Measurements from ENCODE around the gene GSTA4.

The GSTA4 gene

DNA sequence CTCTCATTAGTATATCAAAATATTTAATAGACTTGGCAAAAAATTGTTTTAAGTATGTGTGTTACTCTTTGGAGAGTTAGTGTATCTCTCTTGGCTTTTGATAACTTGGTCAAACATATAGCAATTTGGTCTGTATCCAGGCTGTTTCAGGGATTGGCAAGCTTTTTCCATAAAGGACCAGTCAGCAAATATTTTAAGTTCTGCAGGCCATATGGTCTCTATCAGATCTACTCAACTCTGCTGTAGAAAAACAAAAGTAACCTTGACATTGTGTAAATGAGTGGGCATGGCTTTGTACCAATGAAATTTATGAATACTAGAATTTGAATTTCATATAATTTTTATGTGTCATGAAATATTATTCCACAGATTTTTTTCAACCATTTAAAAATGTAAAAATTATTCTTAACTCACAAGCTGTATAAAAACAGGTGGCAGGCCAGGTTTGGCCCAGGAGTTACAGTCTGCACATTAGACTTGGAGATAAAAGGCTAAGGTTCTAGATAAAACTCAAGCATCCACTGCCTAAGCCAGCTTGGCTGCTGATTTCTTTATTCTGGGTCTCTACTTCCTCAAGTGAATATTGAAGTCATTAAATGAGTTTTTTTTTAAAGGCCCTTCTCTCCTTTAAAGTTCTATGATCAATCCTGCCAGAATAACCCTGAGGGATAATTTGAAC lies 13.7 kb downstream of the GSTA4 start:
- TF ChIP-seq SUZ12 (IDR thresholded peaks at IDR 0.05) (no peak), HDGF (IDR thresholded peaks at IDR 0.05; ENCODE audit: borderline replicate concordance) (no peak), ZNF384 (IDR thresholded peaks at IDR 0.05) (no peak)
- ChIA-PET POLR2A (no interaction called here), CTCF (no interaction called here)
- DNase-seq (ENCODE audit: extremely low spot score), result no peak

DNA sequence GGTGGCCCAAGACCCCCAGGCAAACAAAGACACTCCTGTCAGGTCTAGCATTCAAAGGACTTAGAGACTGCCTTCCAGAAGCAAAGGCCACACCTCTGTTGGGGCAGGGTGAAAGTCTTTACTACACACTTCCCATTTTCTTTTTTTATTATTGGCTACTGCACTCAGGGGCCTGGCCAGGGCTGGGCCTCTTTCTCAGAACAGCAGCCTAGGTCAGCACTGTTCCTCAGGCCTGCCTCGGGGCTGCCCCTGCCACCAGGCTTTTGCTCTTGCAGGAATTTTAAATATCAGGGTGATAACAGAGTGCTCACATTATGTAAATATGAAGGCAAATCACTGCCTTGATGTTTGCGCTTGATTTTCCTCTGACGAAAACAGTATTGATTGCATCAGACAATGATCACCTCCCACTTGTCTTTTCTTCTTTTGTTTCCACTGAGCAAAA lies 18.5 kb downstream of the GSTA4 start:
- ChIA-PET POLR2A (no interaction called here), CTCF (no interaction called here)
- TF ChIP-seq BHLHE40 (IDR thresholded peaks at IDR 0.05; ENCODE audit: borderline replicate concordance) (no peak), L3MBTL2 (conservative IDR thresholded peaks at IDR 0.05) (no peak), ELF4 (IDR thresholded peaks at IDR 0.05) (no peak), FOXA1 (IDR thresholded peaks at IDR 0.05) (no peak), FOXM1 (IDR thresholded peaks at IDR 0.05; ENCODE audit: borderline replicate concordance) (no peak), ZNF384 (IDR thresholded peaks at IDR 0.05) (no peak), NFRKB (IDR thresholded peaks at IDR 0.05) (no peak), TARDBP (IDR thresholded peaks at IDR 0.05) (no peak), CTBP1 (IDR thresholded peaks at IDR 0.05; ENCODE audit: borderline replicate concordance) (no peak), HDGF (IDR thresholded peaks at IDR 0.05; ENCODE audit: borderline replicate concordance) (no peak), LEF1 (IDR thresholded peaks at IDR 0.05; ENCODE audit: borderline replicate concordance) (no peak), SP1 (IDR thresholded peaks at IDR 0.05) (no peak), ARNT (IDR thresholded peaks at IDR 0.05) (no peak), FOXK2 (IDR thresholded peaks at IDR 0.05) (no peak)
- TF ChIP-seq, protein P1, sequence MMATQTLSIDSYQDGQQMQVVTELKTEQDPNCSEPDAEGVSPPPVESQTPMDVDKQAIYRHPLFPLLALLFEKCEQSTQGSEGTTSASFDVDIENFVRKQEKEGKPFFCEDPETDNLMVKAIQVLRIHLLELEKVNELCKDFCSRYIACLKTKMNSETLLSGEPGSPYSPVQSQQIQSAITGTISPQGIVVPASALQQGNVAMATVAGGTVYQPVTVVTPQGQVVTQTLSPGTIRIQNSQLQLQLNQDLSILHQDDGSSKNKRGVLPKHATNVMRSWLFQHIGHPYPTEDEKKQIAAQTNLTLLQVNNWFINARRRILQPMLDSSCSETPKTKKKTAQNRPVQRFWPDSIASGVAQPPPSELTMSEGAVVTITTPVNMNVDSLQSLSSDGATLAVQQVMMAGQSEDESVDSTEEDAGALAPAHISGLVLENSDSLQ (IDR thresholded peaks at IDR 0.05), result no peak
- DNase-seq (ENCODE audit: extremely low spot score), result no peak

DNA sequence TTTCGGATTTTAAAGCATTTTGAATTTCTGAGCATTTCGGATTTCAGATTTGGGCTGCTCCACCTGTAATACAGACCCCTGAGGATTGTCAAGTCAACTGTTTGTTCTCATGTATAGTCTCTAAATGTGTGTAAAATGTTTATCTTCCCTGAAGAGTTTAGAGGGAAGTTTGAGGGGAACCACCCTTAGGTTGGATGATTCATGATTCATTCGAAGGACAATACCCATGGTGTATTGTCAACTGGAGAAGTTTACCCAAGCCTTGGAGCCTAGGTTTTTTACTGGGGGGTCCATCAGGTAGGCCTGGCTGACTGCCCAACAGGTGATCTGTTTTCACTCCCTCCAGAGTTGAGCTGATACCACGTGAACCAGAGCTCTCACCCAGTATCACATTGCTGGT lies 18.9 kb downstream of the GSTA4 start:
- TF ChIP-seq FOXK2 (IDR thresholded peaks at IDR 0.05) (no peak), SP1 (IDR thresholded peaks at IDR 0.05) (no peak), CTBP1 (IDR thresholded peaks at IDR 0.05; ENCODE audit: borderline replicate concordance) (no peak), BHLHE40 (IDR thresholded peaks at IDR 0.05; ENCODE audit: borderline replicate concordance) (no peak), ARNT (IDR thresholded peaks at IDR 0.05) (no peak), ELF4 (IDR thresholded peaks at IDR 0.05) (no peak), ZNF384 (IDR thresholded peaks at IDR 0.05) (no peak), FOXM1 (IDR thresholded peaks at IDR 0.05; ENCODE audit: borderline replicate concordance) (no peak), SUZ12 (IDR thresholded peaks at IDR 0.05) (no peak), L3MBTL2 (conservative IDR thresholded peaks at IDR 0.05) (no peak), LEF1 (IDR thresholded peaks at IDR 0.05; ENCODE audit: borderline replicate concordance) (no peak)
- TF ChIP-seq, protein P1 (IDR thresholded peaks at IDR 0.05), result no peak
- no peak for DNase-seq (ENCODE audit: extremely low spot score)
- CTCF ChIA-PET, result no interaction called here
- POLR2A ChIA-PET, result no interaction called here

DNA sequence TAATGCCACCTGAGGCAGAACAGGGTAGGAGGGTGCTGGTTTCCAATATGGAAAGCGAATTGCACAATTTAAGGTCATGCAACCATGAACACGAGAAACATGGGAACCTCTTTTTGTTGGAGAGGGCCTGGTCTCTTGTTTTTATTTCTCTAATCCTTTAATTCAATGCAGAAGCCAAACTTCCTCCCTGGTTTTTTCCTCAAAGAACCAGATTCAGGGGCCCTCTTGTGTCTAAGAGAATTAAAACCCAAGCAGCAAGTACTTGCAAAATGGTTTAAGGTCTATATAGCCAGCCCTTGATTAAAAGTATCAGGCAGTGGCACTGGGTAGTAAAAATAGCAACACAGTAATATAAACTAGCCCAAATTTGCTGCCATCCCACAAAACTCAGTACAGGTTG lies 19.5 kb downstream of the GSTA4 start:
- ChIA-PET POLR2A (no interaction called here), CTCF (no interaction called here)
- no peak for DNase-seq (ENCODE audit: extremely low spot score)
- TF ChIP-seq BHLHE40 (IDR thresholded peaks at IDR 0.05; ENCODE audit: borderline replicate concordance) (no peak), SUZ12 (IDR thresholded peaks at IDR 0.05) (no peak), FOXK2 (IDR thresholded peaks at IDR 0.05) (no peak), ARNT (IDR thresholded peaks at IDR 0.05) (no peak), LEF1 (IDR thresholded peaks at IDR 0.05; ENCODE audit: borderline replicate concordance) (no peak), FOXM1 (IDR thresholded peaks at IDR 0.05; ENCODE audit: borderline replicate concordance) (no peak), FOXA1 (IDR thresholded peaks at IDR 0.05) (no peak), TARDBP (IDR thresholded peaks at IDR 0.05) (no peak), ELF4 (IDR thresholded peaks at IDR 0.05) (no peak), NFRKB (IDR thresholded peaks at IDR 0.05) (no peak), ZNF384 (IDR thresholded peaks at IDR 0.05) (no peak), CTBP1 (IDR thresholded peaks at IDR 0.05; ENCODE audit: borderline replicate concordance) (no peak), HDGF (IDR thresholded peaks at IDR 0.05; ENCODE audit: borderline replicate concordance) (no peak), SP1 (IDR thresholded peaks at IDR 0.05) (no peak)
- TF ChIP-seq, protein P1 (IDR thresholded peaks at IDR 0.05), result no peak

DNA sequence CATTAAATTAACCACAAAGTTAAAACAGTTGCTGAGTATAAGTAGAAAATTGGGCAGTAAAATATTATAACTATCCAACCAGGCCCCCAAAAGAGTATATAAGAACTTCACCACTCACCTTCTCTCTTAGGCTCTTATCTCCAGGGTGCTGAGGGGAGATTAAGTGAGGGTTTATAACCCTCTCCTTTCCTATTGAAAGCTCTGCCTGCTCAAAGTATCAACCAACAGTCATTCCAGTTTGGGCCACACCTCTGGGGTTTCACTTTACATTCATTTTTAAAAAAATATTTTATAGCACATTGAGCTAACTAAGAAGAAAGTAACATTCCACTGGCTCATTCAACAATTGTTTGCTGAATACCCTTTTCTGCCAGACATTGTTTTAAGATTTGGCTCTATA lies 22.1 kb downstream of the GSTA4 start:
- TF ChIP-seq TARDBP (IDR thresholded peaks at IDR 0.05), result no peak
- ChIA-PET POLR2A (no interaction called here), CTCF (no interaction called here)
- DNase-seq (ENCODE audit: extremely low spot score), result no peak

DNA sequence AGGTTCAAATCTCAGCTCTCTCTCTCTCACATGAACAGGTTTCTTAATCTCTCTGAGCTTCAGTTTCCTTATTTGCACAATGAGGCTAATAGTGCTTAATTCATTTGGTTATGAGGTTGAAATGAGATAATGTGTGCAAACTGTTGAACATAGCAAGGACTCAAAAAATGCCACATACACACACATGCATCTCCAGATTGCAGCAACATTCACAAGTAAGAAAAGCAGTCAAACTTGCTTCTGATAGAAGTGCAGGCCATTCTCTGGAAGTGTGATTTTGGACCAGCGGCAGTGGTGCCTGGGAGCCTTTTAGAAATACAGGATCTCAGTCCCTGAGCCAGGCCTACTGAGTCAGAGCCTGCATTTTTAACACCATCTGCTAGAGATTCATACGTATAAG lies 25.7 kb downstream of the GSTA4 start:
- ChIA-PET CTCF (no interaction called here), POLR2A (no interaction called here)
- DNase-seq (ENCODE audit: extremely low spot score), result no peak
- TF ChIP-seq FOXK2 (IDR thresholded peaks at IDR 0.05), result no peak

DNA sequence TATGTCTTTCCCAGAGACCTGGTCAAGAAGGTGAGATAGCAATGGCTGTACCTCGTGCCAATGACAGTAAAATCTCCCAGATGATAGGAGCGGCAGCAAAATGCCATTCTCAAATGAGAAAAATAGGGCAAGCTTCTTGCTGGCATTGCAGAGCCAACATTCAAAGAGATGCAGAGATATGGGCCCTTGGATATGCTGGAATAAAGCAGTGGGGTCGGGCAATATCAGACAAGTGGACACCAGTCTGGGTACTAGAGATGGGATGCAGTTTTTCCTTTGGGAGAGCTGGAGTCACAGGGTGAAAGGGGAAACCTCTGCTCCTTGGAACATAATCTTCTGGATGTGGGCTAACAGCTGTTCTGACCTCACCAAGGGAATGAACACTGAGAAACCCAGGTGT lies 29.0 kb downstream of the GSTA4 start:
- DNase-seq (ENCODE audit: extremely low spot score), result no peak
- TF ChIP-seq, protein P1 (IDR thresholded peaks at IDR 0.05), result no peak
- no peak for TF ChIP-seq BHLHE40 (IDR thresholded peaks at IDR 0.05; ENCODE audit: borderline replicate concordance)
- no peak for TF ChIP-seq ZNF384 (IDR thresholded peaks at IDR 0.05)
- TF ChIP-seq SP1 (IDR thresholded peaks at IDR 0.05), result no peak
- no peak for TF ChIP-seq FOXK2 (IDR thresholded peaks at IDR 0.05)
- no peak for TF ChIP-seq ELF4 (IDR thresholded peaks at IDR 0.05)
- no peak for TF ChIP-seq HDGF (IDR thresholded peaks at IDR 0.05; ENCODE audit: borderline replicate concordance)
- no peak for TF ChIP-seq FOXA1 (IDR thresholded peaks at IDR 0.05)
- POLR2A ChIA-PET, result no interaction called here
- CTCF ChIA-PET, result no interaction called here
